GM21576 (cell line): ENCODE results near the gene SLC25A25.
A peak's percentile ranks its signal among the peaks of the same experiment; 100 is the strongest.
"Not testable (repeated sequence)": the region's sequence is repeated elsewhere in the genome, so short reads cannot be mapped to it uniquely, and the experiment has no call there.

ENCODE experiments used
- ATAC-seq: cut with Tn5 transposase; IDR thresholded peaks from one replicate; pipeline ENCODE4 v1.9.1; 2021; ENCODE audit warnings: mild to moderate bottlenecking, moderate library complexity; ENCODE audit not compliant: unreplicated experiment

The SLC25A25 gene

DNA sequence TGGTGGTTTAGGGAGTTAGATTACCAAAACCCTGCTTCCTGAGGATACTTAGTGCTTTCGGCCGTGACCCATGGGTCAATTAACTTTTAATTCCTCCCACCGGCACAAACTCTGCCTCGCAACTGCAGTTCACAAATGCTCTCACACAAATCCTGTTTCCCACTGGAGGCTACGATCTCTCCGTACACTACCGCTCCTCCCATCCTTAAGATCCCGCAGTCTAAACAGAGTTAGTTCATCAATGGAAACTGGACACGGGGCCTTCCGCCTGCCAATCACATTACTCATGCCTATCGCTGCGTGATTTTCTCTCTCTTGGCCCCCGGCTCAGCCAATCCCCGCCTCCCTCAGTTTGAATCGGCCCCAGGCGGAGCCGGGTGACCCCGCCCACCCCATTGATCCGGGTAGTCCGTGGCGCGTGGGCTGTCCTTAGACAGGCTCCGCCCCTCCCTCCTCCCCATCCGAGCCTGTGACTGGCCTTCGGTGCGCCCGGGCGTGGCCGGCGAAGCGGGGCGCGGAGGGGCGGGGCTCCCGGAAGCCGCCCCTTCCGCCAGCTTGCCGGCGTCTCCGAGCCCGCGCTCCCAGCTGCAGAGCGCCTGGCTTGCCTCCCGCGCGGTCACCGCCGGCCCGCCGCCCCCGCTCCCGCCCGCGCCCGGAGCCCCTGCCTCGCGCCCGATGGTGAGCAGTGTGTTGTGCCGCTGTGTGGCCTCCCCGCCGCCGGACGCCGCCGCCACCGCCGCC, at the start of gene SLC25A25:
TSS of gene SLC25A25 (plus strand) at position 588 of the 741 bp plus-strand sequence. CDS start at position 676, 88 bp downstream.
- ATAC-seq: peak; percentile 57

DNA sequence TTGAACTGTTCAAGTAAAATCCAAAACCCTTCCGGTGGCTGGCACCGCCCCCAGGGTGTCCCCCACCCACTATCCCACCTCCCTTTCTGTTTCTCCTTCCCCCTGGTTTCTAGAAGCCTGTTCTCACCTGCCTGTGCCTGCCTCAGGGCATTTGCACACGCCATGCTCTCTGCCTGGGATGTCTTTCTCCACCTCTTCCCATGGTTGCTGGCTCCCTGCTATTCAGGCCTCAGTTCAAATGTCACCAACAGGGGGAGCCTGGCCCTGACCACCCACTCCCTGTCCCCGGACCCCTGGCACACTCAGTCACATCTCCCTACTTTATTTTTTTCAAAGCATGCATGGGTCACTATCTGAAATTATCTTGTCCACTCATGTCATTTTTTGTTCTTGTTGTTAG, 47.3 kb upstream of the SLC25A25 start:
- ATAC-seq: no peak

- no peak for ATAC-seq
These were observed 46.9 kb upstream of the SLC25A25 start for GRCh38 chr9:128021098-128021497.

DNA sequence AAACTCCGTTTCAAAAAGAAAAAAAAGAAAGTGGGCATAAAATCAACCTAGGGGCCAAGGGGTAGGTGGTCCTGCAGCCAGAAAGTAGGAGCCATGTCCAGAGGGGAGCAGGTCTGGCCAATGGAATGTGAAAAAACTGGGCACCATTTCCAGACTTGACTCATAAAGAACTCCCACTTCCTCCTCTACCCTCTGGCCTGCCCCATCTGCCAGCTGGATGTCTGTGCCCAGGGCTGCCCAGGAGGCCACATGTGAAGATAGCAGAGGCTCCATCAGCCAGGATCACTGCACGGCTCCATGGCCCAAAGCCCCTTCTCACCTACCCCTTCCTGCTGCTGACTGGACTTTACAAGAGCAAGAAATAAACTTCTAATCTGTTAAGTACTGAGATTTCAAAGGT, 45.1 kb upstream of the SLC25A25 start:
- no peak for ATAC-seq

DNA sequence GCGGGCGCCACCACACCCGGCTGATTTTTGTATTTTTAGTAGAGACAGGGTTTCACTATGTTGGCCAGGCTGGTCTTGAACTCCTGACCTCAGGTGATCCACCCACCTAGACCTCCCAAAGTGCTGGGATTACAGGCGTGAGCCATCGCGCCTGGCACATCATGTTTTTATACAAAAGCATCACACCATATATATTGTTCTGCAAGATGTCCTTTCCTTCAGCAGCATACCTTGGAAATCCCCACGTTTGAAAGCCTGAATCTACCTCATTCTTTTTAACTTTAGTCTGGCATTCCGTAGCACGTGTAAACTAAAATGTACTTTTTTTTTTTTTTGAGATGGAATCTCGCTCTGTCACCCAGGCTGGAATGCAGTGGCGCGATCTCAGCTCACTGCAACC, 44.4 kb upstream of the SLC25A25 start:
- not testable (repeated sequence) for ATAC-seq

DNA sequence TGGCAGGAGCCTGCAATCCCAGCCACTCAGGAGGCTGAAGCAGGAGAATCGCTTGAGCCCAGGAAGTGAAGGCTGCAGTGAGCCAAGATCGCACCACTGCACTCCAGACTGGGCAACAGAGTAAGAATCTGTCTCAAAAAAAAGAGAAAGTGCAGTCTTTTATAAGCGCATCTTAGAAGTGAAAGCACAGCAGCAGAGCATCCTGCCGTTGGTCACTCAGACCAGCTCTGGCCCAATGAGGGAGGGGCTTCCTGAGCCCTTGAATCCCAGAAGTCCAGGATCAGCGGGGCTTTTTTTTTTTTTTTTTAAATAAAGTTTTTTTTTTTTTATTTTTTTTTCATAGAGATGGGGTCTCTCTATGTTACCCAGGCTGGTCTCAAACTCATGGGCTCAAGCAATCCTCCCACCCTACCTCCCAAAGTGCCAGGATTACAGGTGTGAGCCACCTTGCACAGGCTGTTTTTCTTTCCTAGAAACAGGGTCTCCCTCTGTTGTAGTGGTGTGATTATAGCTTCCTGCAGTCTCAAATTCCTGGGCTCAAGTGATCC, 43.2 kb upstream of the SLC25A25 start:
- ATAC-seq: no peak

- ATAC-seq: no peak
These were observed 42.3 kb upstream of the SLC25A25 start for GRCh38 chr9:128025736-128026135.

GRCh38 chr9:128026255-128026772, 41.7 kb upstream of the SLC25A25 start:
- ATAC-seq: peak; percentile 39

- ATAC-seq: no peak
These were observed 41.1 kb upstream of the SLC25A25 start for GRCh38 chr9:128026773-128027541.

DNA sequence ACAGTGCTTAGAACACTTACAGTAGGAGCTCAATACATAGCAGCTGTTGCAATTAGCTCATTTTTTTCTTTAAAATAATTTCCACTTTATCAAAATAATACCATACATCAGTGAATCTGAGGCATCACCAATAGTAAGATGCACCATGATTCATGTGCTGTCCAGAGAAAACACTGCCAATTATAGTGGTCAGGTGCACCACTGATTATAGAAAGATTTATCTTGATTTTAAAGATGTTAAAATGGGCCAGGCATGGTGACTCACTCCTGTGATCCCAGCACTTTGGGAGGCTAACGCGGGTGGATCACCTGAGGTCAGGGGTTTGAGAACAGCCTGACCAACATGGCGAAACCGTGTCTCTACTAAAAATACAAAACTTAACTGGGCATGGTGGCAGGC, 40.3 kb upstream of the SLC25A25 start:
- no peak for ATAC-seq

DNA sequence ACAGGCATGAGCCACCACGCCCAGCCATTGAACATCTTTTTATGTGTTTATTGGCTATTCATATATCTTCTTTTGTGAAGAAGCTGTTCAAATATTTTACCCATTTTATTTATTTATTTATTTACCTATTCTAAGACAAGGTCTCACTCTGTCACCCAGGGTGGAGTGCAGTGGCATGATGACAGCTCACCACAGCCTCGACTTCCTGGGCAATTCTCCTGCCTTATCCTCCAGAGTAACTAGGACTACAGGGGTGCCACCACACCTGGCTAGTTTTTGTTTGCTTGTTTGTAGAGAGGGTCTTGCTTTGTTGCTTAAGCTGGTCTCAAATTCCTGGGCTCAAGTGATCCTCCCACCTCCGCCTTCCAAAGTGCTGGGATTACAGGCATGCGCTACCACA, 34.4 kb upstream of the SLC25A25 start:
- ATAC-seq: no peak

DNA sequence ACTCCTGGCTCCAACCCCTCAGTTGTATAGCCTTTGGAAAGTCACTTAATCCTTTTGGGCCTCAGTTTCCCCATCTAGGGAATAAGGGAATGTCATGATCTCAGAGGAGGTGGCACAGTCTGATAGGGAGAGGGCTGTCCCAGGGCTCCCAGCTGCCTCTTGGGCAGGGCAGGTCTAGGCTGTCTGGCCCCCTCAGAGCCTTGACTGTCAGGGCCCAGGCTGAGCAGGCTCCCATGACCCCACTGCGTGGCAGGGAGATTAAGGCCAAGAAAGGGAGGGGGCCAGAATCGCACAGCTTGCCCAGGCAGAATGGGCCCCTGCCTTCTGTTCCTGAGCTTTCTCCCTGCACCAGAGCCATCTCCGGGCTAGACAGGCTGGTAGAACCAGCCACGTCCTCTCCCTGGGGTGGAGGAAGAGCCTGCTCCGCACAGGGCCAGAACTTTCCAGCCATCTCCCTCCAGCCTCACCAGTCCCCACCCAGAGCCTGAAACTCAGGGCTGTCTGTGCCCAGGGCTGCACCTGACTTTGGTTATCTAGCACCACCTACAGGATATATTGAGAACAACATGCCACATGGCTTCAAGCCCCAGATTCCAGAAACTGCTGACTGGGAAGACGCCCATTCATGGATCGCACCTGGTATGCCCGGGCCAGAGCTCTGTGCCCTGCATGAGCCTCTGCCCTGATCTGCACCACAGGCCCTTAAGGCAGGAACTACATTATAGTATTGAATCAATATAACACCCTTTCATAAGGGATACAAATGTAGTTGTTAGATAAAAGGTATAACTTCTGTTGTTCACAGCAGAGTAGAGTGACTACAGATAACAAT, 33.0 kb upstream of the SLC25A25 start:
- ATAC-seq: peak; percentile 46

DNA sequence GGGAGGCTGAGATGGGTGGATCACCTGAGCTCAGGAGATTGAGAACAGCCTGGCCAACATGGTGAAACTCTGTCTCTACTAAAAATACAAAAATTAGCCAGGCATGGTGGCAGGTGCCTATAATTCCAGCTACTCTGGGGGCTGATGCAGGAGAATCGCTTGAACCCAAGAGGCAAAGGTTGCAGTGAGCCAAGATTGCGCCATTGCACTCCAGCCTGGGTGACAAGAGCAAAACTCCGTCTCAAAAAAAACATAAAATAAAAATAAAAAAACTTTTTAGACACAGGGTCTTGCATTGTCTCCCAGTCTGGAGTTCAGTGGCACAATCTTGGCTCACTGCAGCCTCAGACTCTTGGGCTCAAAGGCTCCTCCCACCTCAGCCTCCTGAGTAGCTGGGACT, 31.5 kb upstream of the SLC25A25 start:
- not testable (repeated sequence) for ATAC-seq

DNA sequence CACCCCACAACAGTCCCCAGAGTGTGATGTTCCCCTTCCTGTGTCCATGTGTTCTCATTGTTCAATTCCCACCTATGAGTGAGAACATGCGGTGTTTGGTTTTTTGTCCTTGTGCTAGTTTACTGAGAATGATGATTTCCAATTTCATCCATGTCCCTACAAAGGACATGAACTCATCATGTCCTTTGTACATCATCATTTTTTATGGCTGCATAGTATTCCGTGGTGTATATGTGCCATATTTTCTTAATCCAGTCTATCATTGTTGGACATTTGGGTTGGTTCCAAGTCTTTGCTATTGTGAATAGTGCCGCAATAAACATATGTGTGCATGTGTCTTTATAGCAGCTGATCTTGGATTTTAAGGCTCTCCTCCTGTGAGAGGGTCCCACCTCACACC, 27.2 kb upstream of the SLC25A25 start:
- not testable (repeated sequence) for ATAC-seq

DNA sequence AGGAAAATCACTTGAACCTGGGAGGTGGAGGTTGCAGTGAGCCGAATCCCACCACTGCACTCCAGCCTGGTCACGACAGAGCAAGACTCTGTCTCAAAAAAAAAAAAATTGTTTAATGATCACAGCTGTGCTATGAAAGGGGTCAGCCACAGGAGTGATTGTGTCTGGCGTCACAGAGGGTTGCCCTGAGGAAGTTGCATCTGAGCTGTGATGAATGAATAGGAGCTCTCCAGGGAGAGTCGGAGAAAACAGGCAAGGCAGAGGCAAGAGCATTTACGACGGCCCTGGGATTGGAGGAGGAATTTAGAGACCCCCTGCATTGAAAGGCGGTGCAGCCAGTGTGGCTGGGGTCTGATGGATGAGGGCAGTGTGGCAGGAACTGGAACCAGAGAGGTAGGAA, 26.0 kb upstream of the SLC25A25 start:
- ATAC-seq: no peak

DNA sequence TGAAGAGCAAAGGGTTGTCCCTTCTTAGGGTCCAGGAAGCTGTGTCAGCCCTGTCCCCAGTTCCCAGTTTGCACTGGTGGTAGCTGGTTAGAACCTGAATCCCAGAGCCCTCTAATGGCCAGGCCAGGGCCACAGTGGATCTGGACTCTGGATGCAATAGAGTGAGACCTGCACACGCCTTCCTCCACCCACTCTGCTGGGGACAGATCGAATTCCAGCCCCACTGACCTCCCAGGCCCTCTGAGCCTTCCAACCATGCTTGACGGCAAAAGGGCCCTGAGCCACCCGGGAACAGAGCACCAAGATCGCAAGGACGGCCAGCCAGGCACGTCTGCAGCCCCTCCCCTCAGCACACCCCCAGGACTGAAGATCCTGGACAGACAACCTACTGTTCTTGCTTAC, 24.6 kb upstream of the SLC25A25 start:
- ATAC-seq: no peak

DNA sequence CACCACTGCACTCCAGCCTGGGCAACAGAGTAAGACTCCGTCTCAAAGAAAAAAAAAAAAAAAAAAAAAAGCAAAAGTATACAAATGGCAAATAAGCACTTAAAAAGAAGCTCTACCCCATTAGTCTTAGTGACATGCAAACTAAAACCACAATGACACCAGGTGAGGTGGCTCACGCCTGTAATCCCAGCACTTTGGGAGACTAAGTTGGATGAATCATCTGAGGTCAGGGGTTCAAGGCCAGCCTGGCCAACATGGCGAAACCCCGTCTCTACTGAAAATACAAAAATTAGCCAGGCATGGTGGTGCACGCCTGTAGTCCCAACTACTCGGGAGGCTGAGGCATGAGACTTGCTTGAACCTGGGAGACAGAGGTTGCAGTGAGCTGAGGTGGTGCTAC, 22.6 kb upstream of the SLC25A25 start:
- not testable (repeated sequence) for ATAC-seq

- no peak for ATAC-seq
These were observed 22.2 kb upstream of the SLC25A25 start for GRCh38 chr9:128045831-128046230.

DNA sequence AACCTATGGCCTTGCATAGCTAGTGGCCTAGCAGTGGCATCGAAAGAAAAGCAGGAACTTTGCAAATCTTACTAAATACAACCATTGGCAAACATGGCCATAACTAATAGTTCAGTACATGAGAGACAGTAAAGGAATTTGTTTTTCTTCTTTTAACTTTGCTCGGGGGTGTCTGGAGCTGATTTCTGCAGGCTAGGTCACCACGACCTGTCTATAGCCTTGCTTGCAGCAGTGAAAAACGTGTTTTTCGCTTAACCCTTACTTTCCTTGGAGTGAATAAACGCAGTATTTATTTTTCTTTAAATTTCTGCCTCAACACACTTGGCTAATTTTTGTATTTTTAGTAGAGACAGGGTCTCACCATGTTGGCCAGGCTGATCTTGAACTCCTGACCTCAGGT, 20.8 kb upstream of the SLC25A25 start:
- ATAC-seq: no peak

DNA sequence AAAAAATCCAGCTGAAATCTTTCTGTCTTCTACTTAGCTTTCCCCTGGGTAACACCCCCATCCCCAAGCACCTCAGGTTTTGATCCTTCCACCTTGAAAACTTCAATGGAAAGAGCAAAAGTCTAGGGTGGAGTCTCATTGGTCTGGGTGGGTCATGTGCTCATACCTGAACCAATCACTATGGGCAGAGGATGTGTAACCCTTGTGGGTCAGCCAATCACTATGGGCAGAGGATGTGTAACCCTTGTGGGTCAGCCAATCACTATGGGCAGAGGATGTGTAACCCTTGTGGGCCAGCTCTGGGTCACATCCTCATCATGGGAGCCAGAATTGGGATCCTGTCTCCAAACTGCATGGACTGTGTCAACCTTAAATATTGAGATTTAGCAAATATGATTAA, 19.4 kb upstream of the SLC25A25 start:
- ATAC-seq: no peak

DNA sequence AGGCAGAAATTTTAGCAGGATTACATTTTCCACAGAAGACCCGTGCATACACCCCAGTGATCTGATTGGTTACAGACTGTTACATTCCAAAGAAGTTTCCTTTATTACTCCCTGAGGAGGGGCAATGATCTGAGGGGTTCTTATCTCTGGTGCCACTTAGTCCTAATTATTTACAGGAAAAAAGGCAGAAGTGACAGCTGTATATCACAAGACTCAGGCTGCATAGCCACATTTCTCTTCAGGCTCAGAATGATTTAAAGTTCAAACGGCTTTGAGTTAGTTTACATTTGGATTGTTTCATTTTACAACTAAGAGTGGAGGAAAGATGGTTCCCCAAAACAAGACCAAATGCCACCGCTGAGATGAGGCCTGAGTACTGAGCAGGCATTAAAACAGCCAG, 18.2 kb upstream of the SLC25A25 start:
- no peak for ATAC-seq
